Hematopoietic multipotent progenitor cell treated with erythropoietin and hydrocortisone succinate and interleukin-3 and kit ligand, for 15 days (in vitro differentiated cells): ENCODE measurements around the gene H2AZ2.
"Not testable (repeated sequence)": the region's sequence is repeated elsewhere in the genome, so short reads cannot be mapped to it uniquely, and the experiment has no call there.

Experiments
- DNase-seq: peaks from one replicate; pipeline ENCODE4 v3.0.0-alpha.2; 2015; ENCODE audit warnings: low spot score

Gene H2AZ2

GRCh38 chr7:44847920-44848634, at the start of gene H2AZ2:
Gene H2AZ2 (minus strand): TSS chr7:44848087. CDS start chr7:44847971, 116 bp downstream.
- DNase-seq: peak; percentile 100

DNA sequence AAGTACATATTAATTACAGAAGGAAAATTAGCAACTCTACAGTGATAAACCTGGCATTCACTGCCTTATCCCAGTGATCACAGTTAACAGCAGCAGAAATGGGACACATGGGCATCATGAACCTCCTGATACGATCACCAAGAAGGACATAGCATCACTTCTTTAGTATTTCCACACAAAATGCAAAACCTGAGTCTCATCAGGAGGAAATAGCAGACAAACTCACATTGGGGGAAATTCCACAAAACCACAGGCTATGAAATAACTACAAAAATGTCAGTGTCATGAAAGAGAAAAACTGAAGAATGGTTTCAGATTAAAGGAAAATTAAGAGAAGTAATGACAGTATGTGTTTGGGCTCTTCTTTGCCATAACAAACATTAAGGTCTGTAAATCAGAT, 49.4 kb upstream of the H2AZ2 start:
- DNase-seq: no peak

- no peak for DNase-seq
Observed at GRCh38 chr7:44894888-44895580, 47.1 kb upstream of the H2AZ2 start.

DNA sequence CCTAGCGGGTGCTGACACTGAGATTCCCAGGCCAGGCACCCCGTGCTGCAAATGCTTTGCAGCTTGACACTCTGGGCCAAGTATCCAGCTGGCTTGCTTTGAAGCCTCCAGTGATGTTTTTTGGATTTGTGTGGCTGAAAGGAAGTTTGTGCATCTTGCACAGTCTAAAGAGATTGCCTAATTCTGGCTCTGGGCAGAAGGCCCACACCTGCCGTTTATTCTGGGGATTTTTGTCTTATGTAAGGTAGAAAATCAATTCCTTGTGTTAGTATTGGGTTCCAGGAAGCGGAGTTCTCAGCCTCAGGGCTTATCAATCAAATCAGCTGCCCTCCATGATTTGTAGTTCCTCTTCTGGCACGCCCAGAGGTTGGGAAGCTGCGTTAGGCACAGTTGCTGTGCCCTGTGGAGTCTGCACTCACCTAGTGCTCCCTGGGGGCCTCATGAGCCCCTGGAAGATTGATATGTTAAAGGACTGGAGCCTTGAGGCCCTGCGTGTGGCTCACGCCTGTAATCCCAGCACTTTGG, 45.9 kb upstream of the H2AZ2 start:
- no peak for DNase-seq

DNA sequence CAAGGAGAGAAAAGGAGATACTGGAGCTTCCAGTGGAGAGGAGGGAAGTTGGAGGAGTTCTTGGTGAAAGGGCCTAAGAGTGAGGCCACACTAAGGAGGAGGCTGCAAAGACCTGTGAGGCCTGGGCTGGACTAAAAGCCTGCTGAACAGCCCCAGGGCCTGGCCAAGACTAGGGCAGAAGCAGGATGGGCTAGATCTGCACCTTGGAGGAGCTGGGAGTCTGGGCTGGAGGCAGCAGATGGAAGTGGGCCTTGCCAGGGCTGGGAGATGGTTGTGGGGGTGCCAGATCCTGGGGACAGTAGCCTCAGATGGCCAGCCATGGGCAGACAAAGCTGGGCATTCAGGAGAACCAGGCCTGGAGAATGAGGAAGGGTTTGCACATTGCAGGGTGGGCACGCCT, 43.9 kb upstream of the H2AZ2 start:
- no peak for DNase-seq

GRCh38 chr7:44891372-44891771, 43.5 kb upstream of the H2AZ2 start:
- no peak for DNase-seq

DNA sequence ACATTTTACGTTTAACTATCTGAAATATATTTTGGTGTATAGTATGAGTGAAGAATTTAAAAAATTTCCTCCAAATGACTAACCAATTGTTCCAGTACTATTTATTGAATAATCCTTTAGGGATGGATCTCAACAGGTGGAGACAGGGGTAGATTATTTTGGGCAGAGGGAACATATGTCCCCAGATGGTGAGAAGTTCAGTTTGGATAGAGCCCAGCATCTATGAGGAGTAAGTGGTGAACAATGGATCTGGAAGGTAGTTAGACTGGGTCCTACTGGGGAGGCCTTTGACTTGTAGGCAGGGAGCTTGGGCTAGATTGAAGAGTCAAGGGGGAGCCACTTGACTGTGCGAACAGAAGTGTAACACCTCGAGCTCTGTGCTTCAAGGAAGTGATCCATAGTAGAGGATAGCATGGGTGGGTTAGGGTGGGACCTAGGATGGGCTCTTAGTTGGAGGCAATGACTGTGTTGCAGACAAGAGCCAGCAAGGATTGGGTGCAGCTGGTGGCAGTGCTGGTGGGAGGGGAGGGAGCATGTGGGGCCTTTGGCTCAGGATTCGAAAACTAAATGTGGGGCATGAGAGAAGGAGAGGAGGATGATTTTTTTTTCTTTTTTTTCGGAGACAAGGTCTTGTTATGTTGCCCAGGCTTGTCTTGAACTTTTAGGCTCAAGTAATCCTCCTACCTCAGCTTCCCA, 41.3 kb upstream of the H2AZ2 start:
- DNase-seq: no peak

GRCh38 chr7:44887293-44887692, 39.4 kb upstream of the H2AZ2 start:
- DNase-seq: no peak

DNA sequence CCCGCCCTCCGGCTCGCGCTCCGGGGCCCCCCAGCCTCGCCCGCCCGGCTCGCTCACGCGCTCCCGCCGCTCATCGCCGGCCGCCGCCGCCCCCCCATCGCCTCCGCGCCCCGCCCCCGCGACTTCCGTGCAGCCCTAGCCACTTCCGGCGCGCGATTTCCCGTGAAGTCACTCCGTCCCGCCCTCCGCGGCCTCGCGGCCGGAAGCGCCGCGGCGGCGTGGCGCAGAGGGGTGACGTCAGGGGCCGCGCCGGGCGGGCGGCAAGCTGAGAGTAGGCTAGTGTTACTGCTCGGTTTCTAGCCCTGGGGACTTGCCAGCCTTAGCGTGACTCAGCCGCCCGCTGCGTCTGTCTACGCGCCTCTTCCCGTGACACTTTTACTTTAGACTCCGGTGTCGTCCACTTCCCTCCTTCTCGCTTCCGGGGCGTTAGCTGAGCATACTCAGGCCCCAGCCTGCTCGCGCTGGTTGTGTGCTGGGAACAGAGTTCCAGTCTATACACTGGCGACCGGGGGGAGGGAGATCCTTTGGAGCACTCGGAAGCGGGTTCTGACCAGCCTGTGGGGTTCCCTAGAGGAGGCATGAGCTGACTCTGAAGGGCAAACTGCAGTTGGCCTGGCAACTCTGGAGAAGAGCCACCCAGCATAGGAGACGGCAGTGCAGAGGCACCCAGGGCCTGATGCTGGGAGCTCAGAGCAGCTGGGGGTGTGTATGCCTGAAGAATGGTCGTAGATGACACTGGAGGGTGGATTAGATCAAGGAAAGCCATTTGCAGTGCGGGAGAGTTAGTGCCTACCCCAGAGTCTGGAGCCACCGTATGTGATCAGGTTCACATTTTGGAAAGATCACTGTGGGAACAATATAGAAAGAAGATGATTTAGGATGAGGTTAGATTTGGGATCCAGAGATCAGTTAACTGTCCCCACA, 37.8 kb upstream of the H2AZ2 start, which contains the start of gene PURB:
PURB (minus strand) TSS at position 137 of the 924 bp plus-strand sequence. CDS start 182 bp downstream, outside the sequence.
- peak; percentile 98 for DNase-seq

- peak; percentile 69 for DNase-seq
Observed at GRCh38 chr7:44884621-44885393, 36.9 kb upstream of the H2AZ2 start.

GRCh38 chr7:44883961-44884620, 36.2 kb upstream of the H2AZ2 start:
- DNase-seq: no peak

DNA sequence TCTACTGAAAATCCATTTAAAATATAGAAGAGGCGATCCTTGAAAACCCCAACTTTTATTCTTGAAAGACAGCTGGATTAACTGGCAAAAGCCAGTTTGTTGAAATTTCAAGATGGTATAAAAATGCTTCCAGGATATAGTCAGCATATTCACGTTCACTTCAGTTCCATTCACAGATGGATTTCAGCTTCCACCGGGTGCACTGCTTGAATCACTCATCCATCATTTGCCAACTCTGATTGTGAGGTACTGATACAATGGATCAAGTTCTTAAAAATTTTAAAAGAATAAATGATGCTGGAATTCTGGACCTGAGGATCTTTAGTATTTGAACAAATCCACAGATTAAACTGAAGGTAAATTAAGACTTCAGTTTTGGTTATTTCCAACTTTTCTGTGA, 35.0 kb upstream of the H2AZ2 start:
- no peak for DNase-seq

DNA sequence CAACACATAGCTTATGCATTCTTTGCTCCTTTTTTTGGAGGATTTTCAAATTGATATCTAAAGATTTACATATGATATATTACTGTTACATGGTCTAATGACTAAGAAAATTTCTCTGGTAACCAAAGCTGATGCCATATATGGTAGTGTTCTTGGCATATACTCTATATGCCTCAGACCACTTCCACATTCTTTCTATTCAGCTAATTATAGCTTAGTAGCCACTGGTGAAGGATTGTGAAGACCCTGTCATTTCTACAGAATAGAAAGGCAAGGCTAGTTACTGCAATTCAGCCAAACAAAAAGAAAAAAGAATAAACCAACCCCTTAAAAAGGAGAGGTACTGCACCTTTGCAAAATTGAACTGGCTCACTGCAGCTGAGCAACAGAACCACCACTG, 33.7 kb upstream of the H2AZ2 start:
- DNase-seq: no peak

GRCh38 chr7:44881066-44881600, 33.2 kb upstream of the H2AZ2 start:
- DNase-seq: no peak

DNA sequence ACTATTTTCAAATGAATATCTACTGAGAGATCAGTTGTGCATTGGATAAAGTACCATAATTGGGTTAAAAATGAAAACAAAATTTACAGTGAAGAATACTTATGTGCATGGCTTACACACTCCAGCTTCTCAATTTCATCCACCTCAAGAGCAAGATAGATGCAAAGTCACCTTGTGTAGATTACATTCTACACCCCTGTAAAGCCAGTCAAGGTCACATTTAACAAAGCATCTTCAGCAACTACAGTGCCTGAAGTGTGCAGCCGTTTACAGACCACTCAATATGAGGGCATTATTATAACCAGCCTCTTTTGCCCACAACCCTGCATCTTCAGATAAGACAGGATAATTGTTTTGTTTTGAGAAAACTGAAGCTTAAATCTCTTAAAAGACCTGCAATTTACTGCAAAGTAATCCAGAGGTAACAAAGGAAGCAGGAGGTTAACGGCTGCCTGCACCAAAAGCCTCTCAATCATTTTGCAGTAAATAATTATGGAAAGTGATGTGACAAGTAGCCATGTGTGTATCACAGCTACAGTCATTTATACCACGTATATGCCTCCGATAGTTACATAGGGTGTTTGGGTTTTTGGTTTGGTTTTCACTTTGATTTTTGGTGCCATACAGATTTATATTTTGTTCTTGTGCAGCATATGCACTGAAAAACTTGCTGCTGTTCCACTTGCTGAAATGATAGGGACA, 32.6 kb upstream of the H2AZ2 start:
- no peak for DNase-seq

DNA sequence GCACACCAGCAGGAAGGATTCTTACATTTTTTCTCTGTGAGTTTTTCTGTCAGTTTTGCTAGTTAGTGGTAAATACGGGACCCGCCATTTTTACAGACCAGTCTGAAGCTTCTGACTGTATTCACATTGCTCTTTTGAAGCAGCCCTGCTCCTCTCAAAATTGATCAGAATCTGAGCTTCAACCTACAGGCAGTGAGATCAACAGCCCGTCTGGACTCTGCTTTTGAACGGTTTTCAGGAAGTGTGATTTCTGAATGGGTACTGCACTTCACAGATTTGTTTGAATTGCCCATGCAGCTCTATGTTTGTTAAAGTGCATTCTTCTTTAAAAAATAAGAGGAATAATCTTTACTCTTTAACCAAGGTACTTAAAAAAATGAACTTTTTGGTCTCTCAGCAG, 28.5 kb upstream of the H2AZ2 start:
- DNase-seq: no peak

GRCh38 chr7:44875241-44875640, 27.4 kb upstream of the H2AZ2 start:
- DNase-seq: no peak

- DNase-seq: no peak
Observed at GRCh38 chr7:44872787-44873186, 24.9 kb upstream of the H2AZ2 start.

DNA sequence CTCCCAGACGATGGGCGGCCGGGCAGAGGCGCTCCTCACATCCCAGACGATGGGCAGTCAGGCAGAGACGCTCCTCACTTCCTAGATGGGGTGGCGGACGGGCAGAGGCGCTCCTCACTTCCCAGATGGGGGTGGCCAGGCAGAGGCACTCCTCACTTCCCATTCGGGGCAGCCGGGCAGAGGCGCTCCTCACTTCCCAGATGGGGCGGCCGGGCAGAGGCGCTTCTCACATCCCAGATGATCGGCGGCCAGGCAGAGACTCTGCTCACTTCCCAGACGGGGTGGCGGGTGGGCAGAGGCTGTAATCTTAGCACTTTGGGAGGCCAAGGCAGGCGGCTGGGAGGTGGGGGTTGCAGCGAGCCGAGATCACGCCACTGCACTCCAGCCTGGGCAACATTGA, 24.0 kb upstream of the H2AZ2 start:
- not testable (repeated sequence) for DNase-seq
